Neural crest cell (in vitro differentiated cells): ENCODE measurements around the gene PRR16. TPM values are rescaled to one million over a fixed set of nuclear protein-coding genes. Genes with fewer than 3 reads are reported as not detected.

Source experiments
- DNase-seq: peaks from one replicate; pipeline ENCODE4 v3.0.0; 2021; ENCODE audit warnings: low read depth, mixed read lengths, low spot score
- H3K27ac Mint-ChIP-seq: one replicate; pipeline ENCODE4 v1.8.0; 2021; ENCODE audit warnings: mild to moderate bottlenecking, mixed read lengths; ENCODE audit not compliant: unreplicated experiment
- H3K27me3 Mint-ChIP-seq: 2 replicates; pipeline ENCODE4 v1.8.0; 2021; ENCODE audit warnings: low read depth, mild to moderate bottlenecking, mixed read lengths
- H3K36me3 Mint-ChIP-seq: 2 replicates; pipeline ENCODE4 v1.8.0; 2021; ENCODE audit warnings: low read depth, mild to moderate bottlenecking, mixed read lengths
- H3K4me1 Mint-ChIP-seq: 2 replicates; pipeline ENCODE4 v1.8.0; 2021; ENCODE audit warnings: mixed read lengths
- H3K4me3 Mint-ChIP-seq: one replicate; pipeline ENCODE4 v1.8.0; 2021; ENCODE audit warnings: mild to moderate bottlenecking, mixed read lengths
- H3K9me3 Mint-ChIP-seq: 2 replicates; pipeline ENCODE4 v1.8.0; 2021; ENCODE audit warnings: mixed read lengths
- total RNA-seq: library from RNA; stranded (reverse); gene quantifications from 2 replicates; pipeline ENCODE4 v1.2.1, GENCODE V29; 2021
- TF ChIP-seq, protein P1 (sequence below): fragments of 200-600 bp; sonication (generic); conservative IDR thresholded peaks from 2 replicates; pipeline ENCODE4 v1.5.0; 2021; ENCODE audit warnings: antibody characterized with exemption, mild to moderate bottlenecking

PRR16 gene
- total RNA-seq, 1 donor from 2014 or later, result not detected

DNA sequence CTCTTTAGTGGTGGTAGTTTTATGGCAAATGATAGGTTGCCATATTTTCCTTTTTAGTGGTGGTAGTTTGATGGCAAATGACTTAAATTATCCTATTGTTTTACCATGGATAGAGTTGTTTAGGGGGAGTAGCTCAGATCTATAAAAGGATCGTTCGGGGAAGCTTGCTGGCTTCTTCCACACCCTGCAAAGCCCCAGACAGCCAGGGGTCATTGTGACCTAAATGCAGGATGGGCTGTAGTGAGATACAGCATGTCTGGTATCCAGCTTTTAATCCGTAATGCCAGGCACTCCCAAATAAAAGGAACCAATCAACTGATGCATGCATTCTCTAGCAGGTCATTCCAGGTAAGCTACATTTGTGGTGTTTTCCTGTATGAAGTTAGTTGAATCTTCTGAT, 67.1 kb downstream of the PRR16 start:
- H3K27me3 Mint-ChIP-seq, result no peaks in the 10 kb centered on the region
- H3K27ac Mint-ChIP-seq, result no peak overlapping the region
- H3K4me1 Mint-ChIP-seq, result no peaks in the 10 kb centered on the region
- H3K36me3 Mint-ChIP-seq, result no peaks in the 10 kb centered on the region
- no peak for DNase-seq
- TF ChIP-seq, protein P1, sequence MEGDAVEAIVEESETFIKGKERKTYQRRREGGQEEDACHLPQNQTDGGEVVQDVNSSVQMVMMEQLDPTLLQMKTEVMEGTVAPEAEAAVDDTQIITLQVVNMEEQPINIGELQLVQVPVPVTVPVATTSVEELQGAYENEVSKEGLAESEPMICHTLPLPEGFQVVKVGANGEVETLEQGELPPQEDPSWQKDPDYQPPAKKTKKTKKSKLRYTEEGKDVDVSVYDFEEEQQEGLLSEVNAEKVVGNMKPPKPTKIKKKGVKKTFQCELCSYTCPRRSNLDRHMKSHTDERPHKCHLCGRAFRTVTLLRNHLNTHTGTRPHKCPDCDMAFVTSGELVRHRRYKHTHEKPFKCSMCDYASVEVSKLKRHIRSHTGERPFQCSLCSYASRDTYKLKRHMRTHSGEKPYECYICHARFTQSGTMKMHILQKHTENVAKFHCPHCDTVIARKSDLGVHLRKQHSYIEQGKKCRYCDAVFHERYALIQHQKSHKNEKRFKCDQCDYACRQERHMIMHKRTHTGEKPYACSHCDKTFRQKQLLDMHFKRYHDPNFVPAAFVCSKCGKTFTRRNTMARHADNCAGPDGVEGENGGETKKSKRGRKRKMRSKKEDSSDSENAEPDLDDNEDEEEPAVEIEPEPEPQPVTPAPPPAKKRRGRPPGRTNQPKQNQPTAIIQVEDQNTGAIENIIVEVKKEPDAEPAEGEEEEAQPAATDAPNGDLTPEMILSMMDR, result no peak
- H3K9me3 Mint-ChIP-seq, result no peaks in the 10 kb centered on the region
- H3K4me3 Mint-ChIP-seq, result no peak overlapping the region

DNA sequence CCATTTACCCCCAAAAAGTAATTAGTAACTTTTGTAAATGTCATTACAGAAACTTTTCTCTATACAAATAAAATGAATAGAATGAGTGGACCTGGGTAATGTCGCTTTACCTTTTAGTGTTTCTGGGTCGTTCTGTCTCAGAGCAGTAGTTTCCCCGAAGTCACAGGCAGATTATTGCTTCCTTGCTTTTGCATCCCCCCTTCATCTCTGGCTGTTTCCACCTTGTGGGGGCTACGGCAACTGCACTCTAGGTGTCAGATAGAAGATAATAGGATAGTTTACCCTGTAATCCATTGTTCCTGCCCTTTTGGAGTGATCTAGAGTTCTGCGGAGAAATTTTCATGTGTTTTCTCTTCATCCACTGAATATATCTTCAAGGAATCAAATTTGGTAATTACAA, 68.7 kb downstream of the PRR16 start:
- no peak overlapping the region for H3K4me3 Mint-ChIP-seq
- no peak overlapping the region for H3K27ac Mint-ChIP-seq
- no peaks in the 10 kb centered on the region for H3K27me3 Mint-ChIP-seq
- no peaks in the 10 kb centered on the region for H3K4me1 Mint-ChIP-seq
- TF ChIP-seq, protein P1, result peak; percentile 46
- H3K36me3 Mint-ChIP-seq, result no peaks in the 10 kb centered on the region
- H3K9me3 Mint-ChIP-seq, result no peaks in the 10 kb centered on the region
- peak; percentile 15 for DNase-seq

DNA sequence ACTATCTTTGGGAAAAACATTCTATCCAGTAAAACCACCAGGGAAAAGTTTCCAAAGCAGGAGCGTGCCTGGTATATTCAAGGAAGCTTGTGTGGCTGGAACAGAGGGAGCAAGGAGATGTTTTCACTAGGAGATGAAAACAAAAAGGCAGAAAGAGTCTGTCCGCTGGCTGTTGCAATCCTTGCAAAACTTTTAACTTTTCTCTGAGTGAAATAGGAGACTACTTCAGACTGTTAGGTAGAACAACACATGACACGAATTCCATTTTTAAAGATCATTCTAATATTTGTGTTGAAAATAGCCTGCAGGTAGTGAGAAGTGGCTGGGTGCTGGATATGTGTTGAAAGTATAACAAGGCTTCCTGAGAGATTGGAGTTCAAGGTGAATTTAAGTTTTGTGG, 69.5 kb downstream of the PRR16 start:
- no peak for DNase-seq
- Mint-ChIP-seq H3K4me3 (no peak overlapping the region), H3K9me3 (no peaks in the 10 kb centered on the region), H3K36me3 (no peaks in the 10 kb centered on the region), H3K4me1 (no peaks in the 10 kb centered on the region), H3K27me3 (no peaks in the 10 kb centered on the region), H3K27ac (no peak overlapping the region)
- TF ChIP-seq, protein P1, result no peak

DNA sequence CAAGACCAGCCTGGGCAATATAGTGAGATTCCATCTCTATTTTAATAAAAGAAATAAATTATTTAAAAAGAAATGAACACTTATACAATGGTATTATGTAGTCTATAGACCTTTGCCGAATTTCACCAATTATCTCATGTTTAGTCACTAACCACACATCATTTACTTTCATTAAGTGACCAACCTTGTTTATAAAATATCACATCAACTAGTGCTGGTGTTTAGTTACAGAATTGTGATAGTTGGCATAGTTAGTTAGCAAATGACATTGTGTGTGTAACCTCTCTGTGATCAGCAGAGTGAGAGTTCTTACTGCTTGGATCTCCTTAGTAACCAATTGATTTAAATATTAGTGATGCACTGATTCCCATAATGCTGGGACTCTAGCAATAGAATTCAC, 71.8 kb downstream of the PRR16 start:
- no peak for DNase-seq
- Mint-ChIP-seq H3K27ac (no peak overlapping the region), H3K27me3 (no peaks in the 10 kb centered on the region), H3K36me3 (no peaks in the 10 kb centered on the region), H3K9me3 (no peaks in the 10 kb centered on the region), H3K4me3 (no peak overlapping the region), H3K4me1 (no peaks in the 10 kb centered on the region)
- TF ChIP-seq, protein P1, result no peak

DNA sequence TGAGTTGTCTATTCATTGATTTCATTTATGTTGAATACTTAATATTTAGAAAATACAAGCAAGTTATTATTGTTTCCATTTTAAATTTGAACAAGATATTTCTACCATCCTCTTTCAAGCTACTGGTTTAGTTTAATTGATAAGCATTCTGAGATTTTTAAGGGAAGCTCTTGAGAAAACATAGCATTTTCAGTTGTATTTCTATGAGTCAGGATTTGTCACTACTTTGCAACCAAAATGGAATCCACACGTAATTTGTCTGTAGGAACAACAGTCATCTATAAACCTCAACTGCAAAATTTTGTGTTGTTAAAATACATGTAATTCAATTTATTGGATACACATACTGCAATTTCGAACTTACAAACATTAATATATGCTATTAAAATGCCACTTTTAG, 74.0 kb downstream of the PRR16 start:
- Mint-ChIP-seq H3K4me3 (no peak overlapping the region), H3K9me3 (no peaks in the 10 kb centered on the region), H3K4me1 (no peaks in the 10 kb centered on the region), H3K27me3 (no peaks in the 10 kb centered on the region), H3K36me3 (no peaks in the 10 kb centered on the region), H3K27ac (no peak overlapping the region)
- no peak for DNase-seq
- TF ChIP-seq, protein P1, result no peak

DNA sequence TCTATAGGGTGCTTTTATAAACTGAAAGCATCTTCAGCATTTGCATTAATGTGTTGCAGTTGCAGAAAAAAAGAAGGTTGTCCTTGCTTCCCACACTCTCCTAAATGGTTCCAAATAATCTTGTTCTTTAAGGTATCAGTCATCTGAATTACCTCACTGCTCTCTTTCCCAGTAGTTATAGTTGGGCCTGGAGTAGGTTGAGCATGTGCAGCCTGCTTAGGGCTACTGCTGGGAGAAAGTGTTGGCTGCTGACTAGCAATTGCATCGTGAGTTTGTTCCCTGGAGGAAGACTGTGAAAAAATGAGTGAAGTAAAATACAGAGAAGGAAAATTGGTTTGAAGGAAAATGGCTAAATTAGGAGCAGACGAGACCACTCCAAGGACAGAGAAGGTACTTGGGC, 74.5 kb downstream of the PRR16 start:
- H3K27ac Mint-ChIP-seq, result no peak overlapping the region
- TF ChIP-seq, protein P1, result no peak
- no peak overlapping the region for H3K4me3 Mint-ChIP-seq
- no peaks in the 10 kb centered on the region for H3K27me3 Mint-ChIP-seq
- DNase-seq, result no peak
- H3K4me1 Mint-ChIP-seq, result no peaks in the 10 kb centered on the region
- no peaks in the 10 kb centered on the region for H3K9me3 Mint-ChIP-seq
- H3K36me3 Mint-ChIP-seq, result no peaks in the 10 kb centered on the region
